IPS DF 19.7 (cell line): ENCODE data around the gene TTC28.
A peak's percentile ranks its signal among the peaks of the same experiment; 100 is the strongest.
"Not testable (repeated sequence)": the region's sequence is repeated elsewhere in the genome, so short reads cannot be mapped to it uniquely, and the experiment has no call there.

Experiments
- DNase-seq: peaks from one replicate; pipeline ENCODE4 v3.0.0-alpha.2; 2013; ENCODE audit warnings: low read depth, low spot score

Gene TTC28

DNA sequence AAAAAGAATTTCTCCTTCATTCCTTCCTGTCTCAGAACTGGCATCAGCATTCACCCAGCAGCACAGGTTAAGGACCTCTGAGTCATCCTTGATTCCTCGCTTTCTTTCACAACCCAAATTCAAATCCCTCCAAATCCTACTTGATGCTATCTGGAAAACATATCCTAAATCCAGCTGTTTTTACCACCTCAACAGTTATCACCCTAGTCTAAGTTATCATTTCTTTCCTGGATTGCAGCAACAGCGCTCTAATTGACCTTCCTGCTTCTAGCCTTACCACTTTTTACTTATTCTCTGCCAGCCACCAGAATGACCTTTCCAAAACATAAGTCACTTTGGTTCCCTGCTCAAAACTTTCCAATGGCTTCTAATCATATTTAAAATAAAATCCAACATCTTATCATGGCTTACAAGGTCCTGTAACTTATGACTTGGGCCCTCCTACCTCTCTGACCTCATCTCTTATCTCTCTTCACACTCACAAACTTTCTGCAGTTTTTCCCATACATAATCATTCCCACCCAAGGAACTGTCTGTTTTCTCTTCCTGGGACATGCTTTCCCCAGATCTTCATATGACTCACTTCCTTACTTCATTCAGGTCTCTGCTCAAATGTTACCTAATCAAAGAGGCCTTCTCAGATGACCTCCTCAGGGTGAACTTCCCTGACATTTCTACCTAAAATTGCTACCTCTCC is 119.4 kb downstream of the TTC28 start:
- no peak for DNase-seq

DNA sequence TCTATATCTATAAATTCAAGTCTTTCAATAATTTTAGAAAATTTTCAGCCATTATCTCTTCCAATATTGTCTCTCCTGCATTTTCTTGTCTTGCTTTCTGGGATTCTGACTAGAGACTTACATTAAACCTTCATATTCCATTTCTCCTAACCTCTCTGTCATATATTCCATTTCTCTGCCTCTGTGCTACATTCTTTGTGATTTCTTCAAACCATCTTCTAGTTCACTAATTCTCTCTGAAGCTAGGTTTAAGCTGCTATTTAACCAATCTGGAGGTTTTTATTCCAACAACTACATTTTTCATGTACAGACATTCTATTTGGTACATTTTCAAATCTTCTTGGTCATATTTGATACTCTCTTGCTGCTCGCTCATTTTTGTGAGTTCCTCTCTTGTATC is 122.5 kb downstream of the TTC28 start:
- DNase-seq: no peak

DNA sequence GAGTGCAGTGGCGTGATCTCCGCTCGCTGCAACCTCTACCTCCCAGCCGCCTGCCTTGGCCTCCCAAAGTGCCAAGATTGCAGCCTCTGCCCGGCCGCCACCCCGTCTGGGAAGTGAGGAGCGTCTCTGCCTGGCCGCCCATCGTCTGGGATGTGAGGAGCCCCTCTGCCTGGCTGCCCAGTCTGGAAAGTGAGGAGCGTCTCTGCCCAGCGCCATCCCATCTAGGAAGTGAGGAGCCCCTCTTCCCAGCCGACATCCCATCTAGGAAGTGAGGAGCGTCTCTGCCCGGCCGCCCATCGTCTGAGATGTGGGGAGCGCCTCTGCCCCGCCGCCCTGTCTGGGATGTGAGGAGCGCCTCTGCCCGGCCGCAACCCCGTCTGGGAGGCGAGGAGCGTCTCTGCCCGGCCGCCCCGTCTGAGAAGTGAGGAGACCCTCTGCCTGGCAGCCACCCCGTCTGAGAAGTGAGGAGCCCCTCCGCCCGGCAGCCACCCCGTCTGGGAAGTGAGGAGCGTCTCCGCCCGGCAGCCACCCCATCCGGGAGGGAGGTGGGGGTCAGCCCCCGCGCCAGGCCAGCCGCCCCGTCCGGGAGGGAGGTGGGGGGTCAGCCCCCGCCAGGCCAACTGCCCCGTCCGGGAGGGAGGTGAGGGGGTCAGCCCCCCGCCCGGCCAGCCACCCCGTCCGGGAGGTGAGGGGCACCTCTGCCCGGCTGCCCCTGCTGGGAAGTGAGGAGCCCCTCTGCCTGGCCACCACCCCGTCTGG is 126.4 kb downstream of the TTC28 start:
- DNase-seq: not testable (repeated sequence)

DNA sequence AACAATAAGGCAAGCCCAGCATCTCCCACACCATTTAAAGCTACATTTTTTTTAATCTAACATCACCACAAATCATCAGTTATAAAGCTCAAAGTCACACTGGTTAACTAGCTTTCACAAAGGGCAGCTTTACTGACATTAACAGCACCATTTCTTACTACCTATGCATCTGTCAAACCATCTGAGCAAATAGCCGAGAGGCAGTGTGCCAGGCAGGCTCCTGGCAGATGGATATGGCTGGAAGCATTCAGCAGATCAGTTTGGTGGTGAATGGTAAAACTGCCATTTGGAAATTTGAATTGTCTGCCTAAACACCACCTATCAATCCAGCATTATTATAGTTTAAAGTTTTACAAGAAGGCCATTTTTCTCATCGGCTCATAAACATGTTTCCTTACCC is 131.2 kb downstream of the TTC28 start:
- no peak for DNase-seq

DNA sequence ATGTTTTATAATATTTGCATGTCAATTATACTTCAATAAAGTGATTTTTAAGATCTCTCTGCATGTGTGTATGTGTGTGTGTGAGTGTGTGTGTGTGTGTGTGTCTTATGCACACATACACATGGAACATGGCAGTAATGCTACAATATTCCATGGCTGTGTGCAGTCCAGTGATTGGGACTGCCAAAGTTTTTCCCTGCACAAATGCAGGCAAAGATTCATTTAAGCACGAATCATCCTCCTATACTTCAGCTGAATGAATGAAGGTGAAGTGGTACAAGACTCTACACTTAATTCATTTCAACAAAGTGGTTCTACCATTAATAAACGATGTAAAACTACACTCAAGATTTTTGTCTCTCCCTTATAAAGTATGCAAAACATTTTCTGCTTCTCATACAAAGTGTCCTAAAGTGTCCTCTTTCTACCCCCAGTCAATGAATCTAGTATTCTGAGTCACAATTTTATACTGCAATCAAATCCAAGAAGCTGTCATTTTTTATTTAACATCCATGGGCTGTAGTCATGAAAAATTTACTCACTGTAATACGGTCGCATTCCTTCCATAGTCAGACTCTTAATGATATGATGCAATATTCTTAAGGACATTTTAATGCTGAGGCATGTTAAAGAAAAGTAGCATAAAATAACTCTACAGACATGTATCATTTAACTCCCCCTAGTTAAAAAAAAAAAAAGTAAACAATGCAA is 132.4 kb downstream of the TTC28 start:
- DNase-seq: no peak

DNA sequence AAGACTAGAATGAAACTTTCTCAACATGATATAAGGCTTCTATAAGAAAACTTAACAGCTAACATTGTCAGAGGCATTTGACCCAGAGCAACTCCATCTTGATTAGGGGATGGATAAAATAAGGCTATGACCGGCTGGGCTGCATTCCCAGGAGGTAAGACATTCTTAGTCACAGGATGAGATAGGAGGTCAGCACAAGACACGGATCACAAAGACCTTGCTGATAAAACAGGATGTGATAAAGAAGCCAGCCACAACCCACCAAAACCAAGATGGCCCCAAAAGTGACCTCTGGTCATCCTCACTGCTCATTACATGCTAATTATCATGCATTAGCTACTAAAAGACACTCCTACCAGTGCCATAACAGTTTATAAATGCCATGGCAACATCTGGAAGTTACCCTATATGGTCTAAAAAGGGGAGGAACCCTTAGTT is 135.2 kb downstream of the TTC28 start:
- DNase-seq: no peak

DNA sequence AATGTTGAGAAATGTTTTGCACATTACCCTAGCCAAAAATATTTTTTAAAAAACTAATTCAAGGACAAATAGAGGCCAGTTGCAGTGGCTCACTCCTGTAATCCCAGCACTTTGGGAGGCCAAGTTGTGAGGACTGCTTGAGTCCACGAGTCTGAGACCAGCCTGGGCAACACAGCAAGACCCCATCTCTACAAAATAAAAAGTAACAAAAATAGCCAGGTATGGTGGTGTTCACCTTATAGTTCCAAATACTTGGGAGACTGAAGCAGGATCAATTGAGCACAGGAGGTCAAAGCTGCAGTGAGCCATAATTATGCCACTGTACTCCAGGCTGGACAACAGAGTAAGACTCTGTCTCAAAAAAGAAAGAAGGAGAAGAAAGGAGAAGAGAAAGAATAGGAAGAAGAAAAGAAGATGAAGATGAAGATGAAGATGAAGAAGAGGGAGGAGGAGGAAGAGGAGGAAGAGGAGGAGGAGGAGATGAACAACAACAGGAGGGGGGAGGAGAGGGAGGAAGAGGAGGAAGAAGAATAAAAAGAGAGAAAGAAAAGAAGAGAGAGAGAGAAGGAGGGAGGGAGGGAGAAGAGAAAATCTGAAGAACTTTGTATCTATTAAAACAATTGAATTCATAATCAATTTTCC is 136.5 kb downstream of the TTC28 start:
- DNase-seq: no peak

DNA sequence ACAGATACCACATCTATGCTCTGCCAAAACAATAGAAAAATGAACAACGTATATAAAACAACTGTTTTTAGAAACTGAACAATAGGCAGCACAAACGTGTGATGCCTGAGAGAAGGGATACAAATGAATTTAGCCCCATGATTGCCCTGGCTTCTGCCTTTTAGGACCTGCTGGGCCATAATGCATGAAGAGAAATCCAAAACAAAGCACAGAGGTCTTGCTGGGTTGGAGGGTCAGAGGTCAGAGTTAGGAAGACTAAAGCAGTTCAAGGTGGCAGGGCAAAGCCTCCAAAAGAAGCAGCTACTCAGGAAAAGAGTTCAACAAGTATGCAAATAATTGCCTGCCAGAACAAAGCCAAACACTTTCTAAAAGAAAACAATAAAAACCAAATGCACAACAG is 138.5 kb downstream of the TTC28 start:
- peak; percentile 33 for DNase-seq

DNA sequence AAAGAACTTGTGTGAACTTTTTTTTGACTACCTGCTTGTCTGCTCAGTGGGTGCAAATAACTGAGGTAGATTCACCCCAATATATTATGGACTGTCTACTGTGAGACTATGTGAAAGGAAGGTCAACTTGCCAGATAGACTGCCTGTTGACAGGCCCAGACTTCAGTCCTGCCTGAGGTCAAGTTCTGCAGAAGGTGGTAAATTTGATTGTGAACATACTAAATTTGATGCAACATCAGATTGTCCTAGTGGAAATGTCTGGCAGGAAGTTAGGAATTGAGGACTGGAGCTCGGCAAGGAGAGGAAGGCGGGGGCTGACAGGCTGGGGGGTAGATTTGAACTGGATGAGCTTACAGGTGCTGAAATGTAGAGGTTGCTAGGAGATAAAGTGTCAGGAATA is 140.7 kb downstream of the TTC28 start:
- no peak for DNase-seq

DNA sequence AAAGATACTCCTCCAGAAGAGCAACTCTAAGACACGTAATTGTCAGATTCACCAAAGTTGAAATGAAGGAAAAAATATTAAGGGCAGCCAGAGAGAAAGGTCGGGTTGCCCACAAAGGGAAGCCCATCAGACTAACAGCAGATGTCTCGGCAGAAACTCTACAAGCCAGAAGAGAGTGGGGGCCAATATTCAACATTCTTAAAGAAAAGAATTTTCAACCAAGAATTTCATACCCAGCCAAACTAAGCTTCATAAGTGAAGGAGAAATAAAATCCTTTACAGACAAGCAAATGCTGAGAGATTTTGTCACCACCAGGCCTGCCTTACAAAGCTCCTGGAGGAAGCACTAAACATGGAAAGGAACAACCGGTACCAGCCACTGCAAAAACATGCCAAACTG is 149.1 kb downstream of the TTC28 start:
- DNase-seq: not testable (repeated sequence)

DNA sequence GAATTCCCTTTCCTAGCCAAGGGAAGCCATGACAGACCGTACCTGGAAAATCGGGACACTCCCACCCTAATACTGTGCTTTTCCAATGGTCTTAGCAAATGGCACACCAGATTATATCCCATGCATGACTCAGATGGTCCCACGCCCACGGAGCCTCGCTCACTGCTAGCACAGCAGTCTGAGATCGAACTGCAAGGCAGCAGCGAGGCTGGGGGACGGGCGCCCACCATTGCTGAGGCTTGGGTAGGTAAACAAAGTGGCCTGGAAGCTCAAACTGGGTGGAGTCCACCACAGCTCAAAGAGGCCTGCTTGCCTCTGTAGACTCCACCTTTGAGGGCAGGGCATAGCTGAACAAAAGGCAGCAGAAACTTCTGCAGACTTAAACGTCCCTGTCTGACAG is 150.5 kb downstream of the TTC28 start:
- DNase-seq: not testable (repeated sequence)

DNA sequence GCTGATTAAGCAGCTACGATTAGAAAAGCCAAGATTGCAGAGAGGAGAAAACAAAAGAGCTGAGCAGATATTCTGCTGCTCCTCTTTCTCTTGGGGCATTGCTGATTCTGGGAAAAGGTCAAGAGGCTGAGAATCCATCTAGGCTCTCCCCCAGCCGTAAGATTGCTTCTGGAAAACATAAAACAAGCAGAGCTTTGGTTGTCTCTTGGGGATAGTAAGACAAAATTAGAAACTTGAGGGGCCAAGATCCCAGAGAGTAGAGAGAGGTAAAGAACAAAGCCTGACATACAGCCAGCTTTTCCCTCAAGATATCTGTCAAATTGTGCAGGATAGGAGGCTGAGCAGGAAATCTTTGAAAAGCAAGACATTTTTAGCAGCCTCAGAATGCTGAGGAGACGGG is 158.2 kb downstream of the TTC28 start:
- DNase-seq: no peak

DNA sequence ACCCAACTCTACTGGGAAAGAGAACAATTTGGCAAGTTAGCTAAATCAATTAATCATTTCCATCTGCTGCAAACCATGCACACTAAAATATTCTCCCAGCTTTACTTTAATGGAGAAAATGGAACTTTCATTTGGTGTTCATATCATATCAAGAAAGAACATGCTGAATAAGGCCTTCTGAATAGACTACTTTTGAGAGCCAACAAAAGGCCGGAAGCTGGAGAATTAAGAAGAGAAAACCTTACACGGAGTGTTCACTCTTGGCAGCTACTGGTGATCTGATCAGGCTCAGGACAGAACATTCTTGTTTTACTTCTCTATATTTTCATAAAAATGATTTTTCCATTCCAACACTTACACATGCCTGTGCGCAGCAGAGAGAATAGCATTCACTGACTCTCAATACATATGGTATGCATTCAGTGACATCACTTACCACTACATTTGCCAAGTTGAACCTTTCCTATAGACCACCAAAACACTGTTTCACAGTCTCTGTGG is 165.3 kb downstream of the TTC28 start:
- DNase-seq: no peak

DNA sequence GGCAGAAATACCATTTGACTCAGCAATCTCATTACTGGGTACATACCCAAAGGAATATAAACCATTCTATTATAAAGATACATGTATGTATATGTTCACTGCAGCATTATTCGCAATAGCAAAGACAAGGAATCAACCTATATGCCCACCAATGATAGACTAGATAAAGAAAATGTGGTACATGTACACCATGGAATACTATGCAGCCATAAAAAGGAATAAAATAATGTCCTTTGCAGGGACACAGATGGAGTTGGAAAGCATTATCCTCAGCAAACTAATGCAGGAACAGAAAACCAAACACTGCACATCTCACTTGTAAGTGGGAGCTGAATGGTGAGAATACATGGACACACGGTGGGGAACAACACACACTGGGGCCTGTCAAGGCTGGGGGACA is 167.3 kb downstream of the TTC28 start:
- DNase-seq: not testable (repeated sequence)

DNA sequence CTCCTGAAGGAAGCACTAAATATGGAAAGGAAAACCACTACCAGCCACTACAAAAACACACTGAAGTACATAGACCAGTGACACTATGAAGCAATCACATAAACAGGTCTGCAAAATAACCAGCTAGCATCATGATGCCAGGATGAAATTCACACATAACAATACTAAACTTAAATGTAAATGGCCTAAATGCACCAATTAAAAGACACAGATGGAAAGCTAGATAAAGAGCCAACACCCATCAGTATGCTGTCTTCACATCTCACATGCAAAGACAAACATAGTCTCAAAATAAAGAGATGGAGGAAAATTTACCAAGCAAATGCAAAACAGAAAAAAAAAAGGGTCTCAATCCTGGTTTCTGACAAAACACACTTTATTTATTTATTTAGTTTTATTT is 171.7 kb downstream of the TTC28 start:
- DNase-seq: no peak

DNA sequence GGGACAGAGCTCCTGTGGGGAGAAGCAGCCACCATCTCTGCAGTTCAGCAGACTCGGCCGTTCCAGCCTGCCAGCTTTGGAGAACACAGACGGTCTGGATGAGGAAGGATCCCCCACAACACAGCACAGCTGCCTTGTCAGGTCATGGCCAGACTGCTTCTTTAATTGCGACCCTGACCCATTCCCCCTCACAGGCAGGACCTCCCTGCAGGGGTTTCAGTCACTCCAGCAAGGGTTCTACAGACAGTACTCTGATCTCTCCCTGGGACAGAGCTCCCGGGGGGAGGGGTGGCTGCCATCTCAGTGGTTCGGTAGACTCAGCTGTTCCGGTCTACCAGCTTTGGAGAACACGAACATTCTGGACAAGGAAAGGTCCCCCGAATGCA is 173.5 kb downstream of the TTC28 start:
- DNase-seq: no peak

DNA sequence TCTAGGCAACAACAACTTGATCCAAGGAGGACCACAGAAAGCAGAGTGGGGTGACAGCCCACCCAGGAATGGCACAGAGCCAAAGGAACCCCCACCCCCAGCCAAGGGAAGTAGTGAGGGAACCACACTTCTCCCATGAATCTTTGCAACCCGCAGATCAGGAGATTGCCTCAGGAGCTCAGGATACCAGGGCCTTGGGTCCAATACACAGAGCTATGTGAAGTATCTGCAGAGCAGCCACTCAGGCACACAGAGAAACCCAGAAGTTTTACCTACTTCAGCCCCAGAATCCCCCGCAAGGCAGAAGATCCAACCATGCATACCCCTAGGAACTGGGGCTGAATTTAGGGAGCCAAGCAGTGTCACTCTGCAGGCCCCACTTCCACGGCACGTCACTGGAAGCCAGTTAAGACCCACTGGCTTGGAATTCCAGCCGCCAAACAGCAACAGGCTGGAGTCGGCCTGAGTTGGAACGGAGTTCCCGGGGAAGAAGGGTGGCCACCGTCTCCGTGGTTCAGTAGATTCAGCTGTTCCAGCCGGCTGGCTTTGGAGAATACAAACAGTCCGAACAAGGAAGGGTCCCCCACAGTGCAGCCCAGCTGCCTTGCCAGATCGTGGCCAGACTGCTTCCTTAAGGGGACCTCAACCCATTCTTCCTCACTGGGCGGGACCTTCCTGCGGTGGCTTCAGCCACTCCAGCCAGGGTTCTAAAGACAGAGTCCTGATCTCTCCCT is 174.1 kb downstream of the TTC28 start:
- no peak for DNase-seq

DNA sequence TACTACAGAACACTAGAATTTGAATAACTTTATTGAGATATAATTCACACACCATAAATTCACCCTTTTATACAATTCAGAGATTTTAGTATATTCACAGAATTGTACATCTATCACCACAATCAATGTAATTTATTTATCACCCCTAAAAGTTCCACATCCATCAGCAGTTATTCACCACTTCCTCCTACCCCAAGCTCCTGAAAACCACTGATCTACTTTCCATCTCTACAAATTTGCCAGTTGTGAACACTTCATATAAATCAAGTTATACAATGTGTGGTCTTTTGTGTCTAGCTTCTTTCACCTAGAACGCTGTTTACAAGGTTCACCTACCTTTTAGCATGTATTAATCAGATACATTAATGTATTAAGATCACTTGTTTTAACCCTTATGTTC is 179.6 kb downstream of the TTC28 start:
- DNase-seq: no peak

DNA sequence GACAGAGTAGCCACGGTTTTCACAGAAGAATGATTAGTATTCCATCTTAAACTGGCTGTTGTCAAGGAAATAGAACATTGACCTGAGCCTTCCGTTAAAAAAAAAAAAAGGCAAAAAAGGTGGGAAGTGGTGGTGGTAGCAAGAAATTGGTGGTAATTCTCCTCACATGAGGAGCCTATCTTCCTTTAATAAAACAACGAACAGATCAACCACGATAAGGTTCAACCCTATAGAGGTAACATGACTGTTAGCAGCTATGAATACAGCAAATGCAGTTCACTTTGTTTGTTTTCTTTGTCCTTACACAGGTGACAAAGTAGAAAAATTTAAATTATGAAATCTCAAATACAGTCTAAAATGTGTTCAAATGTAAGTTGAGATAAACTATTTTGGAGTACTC is 181.6 kb downstream of the TTC28 start:
- DNase-seq: no peak

DNA sequence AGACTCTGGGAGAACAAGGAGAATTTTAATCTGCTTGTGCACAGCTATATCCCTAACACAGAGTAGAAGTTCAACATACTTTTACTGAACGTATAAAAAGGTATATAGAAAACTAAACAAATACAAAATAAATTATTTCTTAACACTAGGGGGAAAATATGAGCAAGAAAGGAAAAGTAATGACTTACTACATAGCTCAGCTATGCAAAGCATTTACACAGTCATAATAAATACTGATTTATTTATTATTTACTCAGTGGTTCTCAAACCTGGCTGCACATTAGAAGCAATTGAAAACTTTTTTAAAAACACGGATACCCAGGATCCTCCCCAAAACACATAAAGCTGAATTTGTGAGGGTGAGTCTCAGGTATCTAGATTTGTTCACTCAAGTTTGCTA is 182.5 kb downstream of the TTC28 start:
- DNase-seq: no peak

DNA sequence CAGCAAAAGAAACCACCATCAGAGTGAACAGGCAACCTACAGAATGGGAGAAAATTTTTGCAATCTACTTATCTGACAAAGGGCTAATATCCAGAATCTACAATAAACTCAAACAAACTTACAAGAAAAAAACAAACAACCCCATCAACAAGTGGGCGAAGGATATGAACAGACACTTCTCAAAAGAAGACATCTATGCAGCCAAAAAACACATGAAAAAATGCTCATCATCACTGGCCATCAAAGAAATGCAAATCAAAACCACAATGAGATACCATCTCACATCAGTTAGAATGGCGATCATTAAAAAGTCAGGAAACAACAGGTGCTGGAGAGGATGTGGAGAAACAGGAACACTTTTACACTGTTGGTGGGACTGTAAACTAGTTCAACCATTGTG is 188.4 kb downstream of the TTC28 start:
- not testable (repeated sequence) for DNase-seq
